ENCODE results near the gene GRK3.

DNA sequence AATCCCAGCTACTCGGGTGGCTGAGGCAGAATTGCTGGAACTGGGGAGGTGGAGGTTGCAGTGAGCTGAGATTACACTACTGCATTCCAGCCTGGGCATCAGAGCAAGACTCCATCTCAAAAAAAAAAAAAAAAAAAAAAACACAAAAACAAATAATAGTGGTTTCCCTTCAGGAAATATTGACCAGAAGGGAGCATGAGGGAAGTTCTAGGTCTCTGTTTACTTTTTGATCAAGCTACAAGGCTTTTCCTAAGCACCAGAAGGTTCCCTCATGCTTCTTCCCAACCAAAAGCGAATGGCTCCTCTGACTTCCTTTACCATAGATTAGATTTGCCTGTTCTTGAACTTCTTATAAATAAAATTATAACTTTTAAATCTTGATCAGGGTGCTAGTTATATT, 195.8 kb downstream of the GRK3 start:
- no peak for TF ChIP-seq POLR2A (IDR thresholded peaks at IDR 0.05; ENCODE audit: extremely low read depth, insufficient read length)
- TF ChIP-seq, protein P1, sequence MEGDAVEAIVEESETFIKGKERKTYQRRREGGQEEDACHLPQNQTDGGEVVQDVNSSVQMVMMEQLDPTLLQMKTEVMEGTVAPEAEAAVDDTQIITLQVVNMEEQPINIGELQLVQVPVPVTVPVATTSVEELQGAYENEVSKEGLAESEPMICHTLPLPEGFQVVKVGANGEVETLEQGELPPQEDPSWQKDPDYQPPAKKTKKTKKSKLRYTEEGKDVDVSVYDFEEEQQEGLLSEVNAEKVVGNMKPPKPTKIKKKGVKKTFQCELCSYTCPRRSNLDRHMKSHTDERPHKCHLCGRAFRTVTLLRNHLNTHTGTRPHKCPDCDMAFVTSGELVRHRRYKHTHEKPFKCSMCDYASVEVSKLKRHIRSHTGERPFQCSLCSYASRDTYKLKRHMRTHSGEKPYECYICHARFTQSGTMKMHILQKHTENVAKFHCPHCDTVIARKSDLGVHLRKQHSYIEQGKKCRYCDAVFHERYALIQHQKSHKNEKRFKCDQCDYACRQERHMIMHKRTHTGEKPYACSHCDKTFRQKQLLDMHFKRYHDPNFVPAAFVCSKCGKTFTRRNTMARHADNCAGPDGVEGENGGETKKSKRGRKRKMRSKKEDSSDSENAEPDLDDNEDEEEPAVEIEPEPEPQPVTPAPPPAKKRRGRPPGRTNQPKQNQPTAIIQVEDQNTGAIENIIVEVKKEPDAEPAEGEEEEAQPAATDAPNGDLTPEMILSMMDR (IDR thresholded peaks at IDR 0.05; ENCODE audit: low read depth, low read length): no peak
